CD8-positive, alpha-beta memory T cell (primary cell): ENCODE results near the gene AXIN1. TPM values are rescaled to one million over a fixed set of nuclear protein-coding genes. Genes with fewer than 3 reads are reported as not detected.
"Not testable (repeated sequence)": the region's sequence is repeated elsewhere in the genome, so short reads cannot be mapped to it uniquely, and the experiment has no call there.

Source experiments
- CTCF ChIA-PET: fragments of 350-600 bp; sonication (Branson Sonifier 250); formaldehyde crosslinking; loops from one replicate; lab custom pipeline; 2021; ENCODE audit warnings: antibody characterized with exemption; lab: Charles Lee
- POLR2A ChIA-PET: fragments of 350-600 bp; sonication (Branson Sonifier 250); formaldehyde crosslinking; loops from one replicate; lab custom pipeline; 2021; ENCODE audit warnings: antibody characterized with exemption; lab: Charles Lee
- DNase-seq, 5 donors: peaks; one replicate each; pipeline versions ENCODE4 v3.0.0 to v3.0.0-alpha.2; 2020 to 2022; ENCODE audit warnings: mixed read lengths in 1 of 5
- H3K27ac ChIP-seq: one replicate; pipeline ENCODE4 v1.7.0; 2013; ENCODE audit warnings: low read depth, mild to moderate bottlenecking, low read length, moderate library complexity
- H3K27me3 ChIP-seq: 2 replicates; pipeline ENCODE4 v1.7.0; 2013; ENCODE audit warnings: low read length, mild to moderate bottlenecking; ENCODE audit not compliant: insufficient read depth, poor library complexity, severe bottlenecking
- H3K36me3 ChIP-seq: 2 replicates; pipeline ENCODE4 v1.7.0; 2013; ENCODE audit warnings: mild to moderate bottlenecking, low read length, moderate library complexity; ENCODE audit not compliant: insufficient read depth
- H3K4me1 ChIP-seq: 2 replicates; pipeline ENCODE4 v1.7.0; 2013; ENCODE audit warnings: mild to moderate bottlenecking, low read length, moderate library complexity; ENCODE audit not compliant: insufficient read depth
- H3K4me3 ChIP-seq: 2 replicates; pipeline ENCODE4 v1.7.0; 2013; ENCODE audit warnings: mild to moderate bottlenecking, low read length
- H3K9me3 ChIP-seq: 2 replicates; pipeline ENCODE4 v1.7.0; 2013; ENCODE audit warnings: mild to moderate bottlenecking, low read length
- H3K27ac Mint-ChIP-seq, 8 donors: one replicate each; pipeline ENCODE4 v1.8.0; 2020 to 2021; ENCODE audit warnings: mixed read lengths in 8 of 8, mild to moderate bottlenecking in 6 of 8, inconsistent platforms in 3 of 8, moderate library complexity in 3 of 8
- H3K27me3 Mint-ChIP-seq, 2 donors: one replicate each; pipeline ENCODE4 v1.8.0; 2020 to 2021; ENCODE audit warnings: mixed read lengths in 2 of 2, mild to moderate bottlenecking in 1 of 2, moderate library complexity in 1 of 2
- H3K36me3 Mint-ChIP-seq, 3 donors: one replicate each; pipeline ENCODE4 v1.8.0; 2020 to 2021; ENCODE audit warnings: mixed read lengths in 3 of 3, inconsistent platforms in 1 of 3, mild to moderate bottlenecking in 1 of 3
- H3K4me1 Mint-ChIP-seq, 3 donors: one replicate each; pipeline ENCODE4 v1.8.0; 2020 to 2021; ENCODE audit warnings: mixed read lengths in 3 of 3, inconsistent platforms in 1 of 3, mild to moderate bottlenecking in 1 of 3
- H3K4me3 Mint-ChIP-seq, 7 donors: one replicate each; pipeline ENCODE4 v1.8.0; 2020 to 2021; ENCODE audit warnings: mixed read lengths in 7 of 7, mild to moderate bottlenecking in 6 of 7, moderate library complexity in 4 of 7, inconsistent platforms in 2 of 7
- H3K9me3 Mint-ChIP-seq, 5 donors: one replicate each; pipeline ENCODE4 v1.8.0; 2020 to 2022; ENCODE audit warnings: mixed read lengths in 5 of 5, mild to moderate bottlenecking in 3 of 5, moderate library complexity in 2 of 5, inconsistent platforms in 1 of 5
- polyA plus RNA-seq: library from polyadenylated mRNA; unstranded; fragments of 300-500 nt; fragmentation: Illumina TruSeq; gene quantifications from one replicate; pipeline ENCODE4 v1.2.3, GENCODE V29; 2021
- total RNA-seq, 2 experiments: library from RNA; stranded (reverse); gene quantifications; one replicate each; pipeline ENCODE4 v1.2.3, GENCODE V29; 2021

AXIN1 gene
- total and polyA plus RNA-seq, 3 experiments from 2014 or later: 6.9 to 26.3 (median 24.7) TPM

DNA sequence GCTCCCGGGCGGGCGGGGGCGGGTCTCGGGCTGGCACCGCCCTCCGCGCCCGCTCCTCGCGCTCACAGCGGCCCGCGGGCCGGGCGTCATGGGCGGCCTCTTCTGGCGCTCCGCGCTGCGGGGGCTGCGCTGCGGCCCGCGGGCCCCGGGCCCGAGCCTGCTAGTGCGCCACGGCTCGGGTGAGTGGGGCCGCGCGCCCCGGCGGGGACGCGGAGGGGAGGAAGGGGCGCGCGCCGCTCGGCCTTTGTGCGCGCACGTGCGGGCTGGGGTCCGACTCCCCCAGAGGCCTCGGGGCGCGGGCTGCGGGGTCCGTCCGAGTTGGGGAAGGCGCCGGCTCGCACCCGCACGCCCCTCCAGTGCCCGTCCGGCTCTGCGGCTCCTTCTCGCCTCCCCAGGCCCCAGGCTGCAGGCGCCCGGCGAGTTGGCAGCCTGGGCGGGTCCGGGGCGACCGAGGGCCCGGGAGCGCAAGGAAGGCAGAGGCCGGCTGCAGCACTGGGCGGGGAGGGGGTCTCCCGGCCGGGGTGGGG, 44.7 kb upstream of the AXIN1 start, which contains the start of gene NME4:
Gene NME4, plus strand, starts transcription at position 65 of the 527 bp plus-strand sequence. Its CDS starts 24 bp downstream, at position 89.
- ChIA-PET CTCF (no interaction called here), POLR2A (interaction anchor here (1.2 kb wide), 1 partner anchor 15 kb away, joined by 4 read pairs; no protein-coding TSS in a partner anchor)
- H3K27me3 Mint-ChIP-seq: peaks cover 3 to 6% of the 10 kb centered on the region in 2 donors
- H3K4me1 Mint-ChIP-seq: peaks cover 22 to 39% (median 23%) of the 10 kb centered on the region in 3 donors
- H3K27ac Mint-ChIP-seq: peak within 1 kb of the TSS; percentile 70 to 97 (median 88)
- Histone ChIP-seq H3K4me3 (peak within 1 kb of the TSS; percentile 39), H3K36me3 (no peaks in the 10 kb centered on the region), H3K9me3 (no peaks in the 10 kb centered on the region), H3K4me1 (peaks cover 19% of the 10 kb centered on the region), H3K27ac (peak within 1 kb of the TSS; percentile 70), H3K27me3 (no peaks in the 10 kb centered on the region)
- H3K36me3 Mint-ChIP-seq: peaks cover 0 to 2% (median 0%) of the 10 kb centered on the region in 3 donors
- peak within 1 kb of the TSS; percentile 85 to 95 (median 88) for H3K4me3 Mint-ChIP-seq
- DNase-seq: peak in 1 of 5 donors; percentile 32
- H3K9me3 Mint-ChIP-seq: peaks cover 0 to under 1% (median 0%) of the 10 kb centered on the region in 5 donors

- H3K27ac ChIP-seq: peak overlapping the region; percentile 70
Measured at GRCh38 chr16:396605-397004, 44.1 kb upstream of the AXIN1 start.

GRCh38 chr16:396199-396598, 43.7 kb upstream of the AXIN1 start:
- Mint-ChIP-seq H3K27me3 (peaks cover 3 to 8% of the 10 kb centered on the region in 2 donors), H3K4me3 (peak overlapping the region; percentile 85 to 95 (median 88)), H3K4me1 (peaks cover 27 to 45% (median 30%) of the 10 kb centered on the region in 3 donors), H3K27ac (peak overlapping the region in 6 of 8 donors; percentile 21 to 97 (median 85)), H3K9me3 (peaks cover 0 to 6% (median 5%) of the 10 kb centered on the region in 5 donors), H3K36me3 (peaks cover 0 to 2% (median 0%) of the 10 kb centered on the region in 3 donors)
- no peak for DNase-seq
- Histone ChIP-seq H3K9me3 (no peaks in the 10 kb centered on the region), H3K36me3 (no peaks in the 10 kb centered on the region), H3K27ac (peak overlapping the region; percentile 70), H3K27me3 (no peaks in the 10 kb centered on the region), H3K4me3 (peak overlapping the region; percentile 39), H3K4me1 (peaks cover 21% of the 10 kb centered on the region)
- ChIA-PET POLR2A (no interaction called here), CTCF (no interaction called here)

More at GRCh38 chr16:396605-397004, 44.1 kb upstream of the AXIN1 start:
- peak overlapping the region; percentile 70 to 97 (median 88) for H3K27ac Mint-ChIP-seq
- POLR2A ChIA-PET: no interaction called here
- Histone ChIP-seq H3K36me3 (no peaks in the 10 kb centered on the region), H3K27me3 (no peaks in the 10 kb centered on the region), H3K9me3 (no peaks in the 10 kb centered on the region), H3K4me1 (peaks cover 20% of the 10 kb centered on the region), H3K4me3 (peak overlapping the region; percentile 39)
- H3K27me3 Mint-ChIP-seq: peaks cover 3 to 8% of the 10 kb centered on the region in 2 donors
- DNase-seq: no peak
- peaks cover 27 to 45% (median 29%) of the 10 kb centered on the region in 3 donors for H3K4me1 Mint-ChIP-seq
- peaks cover 0 to 6% (median 5%) of the 10 kb centered on the region in 5 donors for H3K9me3 Mint-ChIP-seq
- CTCF ChIA-PET: no interaction called here
- H3K36me3 Mint-ChIP-seq: peaks cover 0 to 2% (median 0%) of the 10 kb centered on the region in 3 donors
- H3K4me3 Mint-ChIP-seq: peak overlapping the region; percentile 85 to 95 (median 88)

DNA sequence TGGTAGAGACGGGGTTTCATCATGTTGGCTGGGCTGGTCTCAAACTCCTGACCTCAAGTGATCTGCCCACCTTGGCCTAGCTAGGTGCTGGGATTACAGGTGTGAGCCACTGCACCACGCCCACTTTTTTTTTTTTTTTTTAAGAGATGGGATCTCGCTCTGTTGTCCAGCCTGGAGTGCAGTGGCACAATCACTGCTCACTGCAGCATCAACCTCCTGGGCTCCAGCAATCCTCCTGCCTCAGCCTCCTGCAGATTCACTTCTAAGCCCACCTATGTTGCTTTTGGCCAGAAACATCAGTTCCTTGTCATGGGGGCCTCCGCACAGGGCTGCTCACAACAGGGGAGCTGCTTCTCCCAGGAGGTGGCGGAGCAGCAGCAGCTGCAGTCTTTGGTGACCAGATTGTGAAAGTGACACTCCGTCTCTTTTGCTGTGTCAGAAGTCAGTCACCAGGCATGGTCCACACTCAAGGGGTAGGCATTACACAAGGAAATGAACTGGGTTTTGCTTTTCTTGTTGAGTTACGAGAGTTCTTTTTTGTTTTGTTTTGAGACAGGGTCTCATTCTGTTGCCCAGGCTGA, 40.0 kb upstream of the AXIN1 start:
- Mint-ChIP-seq H3K36me3 (peaks cover 0 to 3% (median 0%) of the 10 kb centered on the region in 3 donors), H3K27ac (peak overlapping the region in 7 of 8 donors; percentile 9 to 94 (median 85)), H3K4me1 (peaks cover 22 to 27% (median 22%) of the 10 kb centered on the region in 3 donors), H3K4me3 (peak overlapping the region in 5 of 7 donors; percentile 25 to 68 (median 46)), H3K27me3 (peaks cover 3 to 8% of the 10 kb centered on the region in 2 donors), H3K9me3 (peaks cover 0 to 8% (median 6%) of the 10 kb centered on the region in 5 donors)
- peaks cover 12% of the 10 kb centered on the region for H3K4me1 ChIP-seq
- peak in 1 of 5 donors; percentile 32 for DNase-seq
- H3K27ac ChIP-seq: no peak overlapping the region
- H3K36me3 ChIP-seq: no peaks in the 10 kb centered on the region
- no peaks in the 10 kb centered on the region for H3K27me3 ChIP-seq
- CTCF ChIA-PET: interaction anchor here (0.8 to 2.1 kb wide), 7 partner anchors 8 to 36 kb away, joined by 3 to 11 read pairs (median 4); partner anchors contain the start of genes DECR2 and RAB11FIP3
- no peak overlapping the region for H3K4me3 ChIP-seq
- POLR2A ChIA-PET: no interaction called here
- no peaks in the 10 kb centered on the region for H3K9me3 ChIP-seq

- peak overlapping the region in 7 of 8 donors; percentile 9 to 94 (median 85) for H3K27ac Mint-ChIP-seq
- peaks cover 3 to 8% of the 10 kb centered on the region in 2 donors for H3K27me3 Mint-ChIP-seq
- peaks cover 21 to 27% (median 22%) of the 10 kb centered on the region in 3 donors for H3K4me1 Mint-ChIP-seq
- Histone ChIP-seq H3K9me3 (no peaks in the 10 kb centered on the region), H3K27me3 (no peaks in the 10 kb centered on the region), H3K27ac (no peak overlapping the region), H3K36me3 (no peaks in the 10 kb centered on the region), H3K4me1 (peaks cover 12% of the 10 kb centered on the region), H3K4me3 (no peak overlapping the region)
- ChIA-PET CTCF (interaction anchor here (0.9 to 2.1 kb wide), 6 partner anchors 9 to 37 kb away, joined by 3 to 11 read pairs (median 6); partner anchors contain the start of genes DECR2 and RAB11FIP3), POLR2A (interaction anchor here (0.6 kb wide), 1 partner anchor 135 kb away, joined by 3 read pairs; the partner anchor contains the start of gene CAPN15)
- peak overlapping the region in 5 of 7 donors; percentile 16 to 68 (median 44) for H3K4me3 Mint-ChIP-seq
- peaks cover 0 to 8% (median 6%) of the 10 kb centered on the region in 5 donors for H3K9me3 Mint-ChIP-seq
- peak; percentile 66 to 87 (median 72) for DNase-seq
- peaks cover 0 to 3% (median 0%) of the 10 kb centered on the region in 3 donors for H3K36me3 Mint-ChIP-seq
Measured at GRCh38 chr16:391885-392335, 39.4 kb upstream of the AXIN1 start.

DNA sequence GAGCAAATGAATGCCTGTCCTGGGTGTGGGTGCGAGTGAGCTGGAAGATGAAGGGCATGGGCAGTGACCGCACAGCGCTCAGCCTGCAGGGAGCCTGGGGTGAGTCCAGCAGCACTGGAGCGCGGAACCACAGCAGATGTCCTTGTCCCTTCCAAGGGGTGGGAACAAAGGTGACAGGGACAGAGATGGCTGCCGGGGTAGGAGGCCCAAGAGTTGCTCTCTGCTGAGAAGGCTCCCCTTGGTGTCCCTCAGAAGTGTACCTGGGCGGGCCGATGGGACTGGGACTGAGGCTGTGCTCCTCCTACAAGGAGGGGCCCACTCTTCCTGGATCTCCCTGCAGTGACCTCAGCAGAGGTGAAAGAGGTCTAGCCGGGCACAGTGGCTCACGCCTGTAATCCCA, 36.8 kb upstream of the AXIN1 start:
- H3K27me3 ChIP-seq: no peaks in the 10 kb centered on the region
- Mint-ChIP-seq H3K27me3 (peaks cover 0 to 3% of the 10 kb centered on the region in 2 donors), H3K27ac (peak overlapping the region in 1 of 8 donors; percentile 9), H3K36me3 (peaks cover 0 to 3% (median 0%) of the 10 kb centered on the region in 3 donors), H3K9me3 (peaks cover 0 to 8% (median 6%) of the 10 kb centered on the region in 5 donors), H3K4me3 (no peak overlapping the region), H3K4me1 (peaks cover 12 to 17% (median 13%) of the 10 kb centered on the region in 3 donors)
- ChIA-PET CTCF (no interaction called here), POLR2A (no interaction called here)
- no peaks in the 10 kb centered on the region for H3K9me3 ChIP-seq
- H3K4me3 ChIP-seq: no peak overlapping the region
- no peak overlapping the region for H3K27ac ChIP-seq
- H3K4me1 ChIP-seq: peaks cover 5% of the 10 kb centered on the region
- no peaks in the 10 kb centered on the region for H3K36me3 ChIP-seq
- DNase-seq: no peak

DNA sequence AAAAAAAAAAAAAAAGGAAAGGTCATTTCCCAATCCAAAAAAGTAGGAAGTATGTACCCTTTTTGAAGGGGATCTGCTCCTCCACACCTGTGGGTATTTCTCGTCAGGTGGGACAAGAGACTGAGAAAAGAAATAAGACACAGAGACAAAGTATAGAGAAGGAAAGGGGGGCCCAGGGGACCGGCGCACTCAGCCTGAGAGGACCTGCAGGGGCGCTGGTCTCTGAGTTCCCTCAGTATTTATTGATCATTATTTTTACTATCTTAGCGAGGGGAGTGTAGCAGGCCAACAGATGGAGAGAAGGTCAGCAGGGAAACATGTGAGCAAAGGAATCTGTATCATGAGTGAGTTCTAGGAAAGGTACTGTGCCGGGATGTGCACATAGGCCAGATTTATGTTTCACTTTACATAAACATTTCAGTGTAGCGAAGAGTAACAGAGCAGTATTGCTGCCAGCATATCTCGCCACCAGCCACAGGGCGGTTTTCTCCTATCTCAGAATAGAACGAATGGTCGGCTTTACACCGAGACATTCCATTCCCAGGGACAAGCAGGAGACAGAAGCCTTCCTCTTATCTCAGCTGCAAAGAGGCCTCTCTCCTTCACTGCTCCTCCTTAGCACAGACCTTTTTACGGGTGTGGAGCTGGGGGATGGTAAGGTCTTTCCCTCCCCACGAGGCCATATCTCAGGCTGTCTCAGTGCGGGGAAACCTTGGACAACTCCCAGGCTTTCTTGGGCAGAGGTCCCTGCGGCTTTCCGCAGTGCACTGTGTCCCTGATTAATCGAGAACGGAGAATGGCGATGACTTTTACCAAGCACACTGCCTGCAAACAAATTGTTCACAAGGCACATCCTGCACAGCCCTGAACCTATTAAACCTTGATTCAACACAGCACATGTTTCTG, 35.5 kb upstream of the AXIN1 start:
- H3K4me1 Mint-ChIP-seq: peaks cover 19 to 27% (median 20%) of the 10 kb centered on the region in 3 donors
- DNase-seq, H3K36me3 ChIP-seq, H3K9me3 Mint-ChIP-seq, POLR2A ChIA-PET, CTCF ChIA-PET, H3K4me3 ChIP-seq, H3K36me3 Mint-ChIP-seq, H3K27me3 Mint-ChIP-seq, H3K27me3 ChIP-seq, H3K27ac Mint-ChIP-seq, H3K9me3 ChIP-seq: not testable (repeated sequence)
- peaks cover 16% of the 10 kb centered on the region for H3K4me1 ChIP-seq
- H3K27ac ChIP-seq: peak overlapping the region; percentile 9
- peak overlapping the region in 1 of 7 donors; percentile 18 for H3K4me3 Mint-ChIP-seq
